ENCODE data around the gene MORC3. TPM values are rescaled to one million over a fixed set of nuclear protein-coding genes. Genes with fewer than 3 reads are reported as not detected.

MORC3 gene
- total RNA-seq, 4 donors from 2014 or later, result 36.4 to 71.1 (median 48.9) TPM

GRCh38 chr21:36322083-36322424 is 2.1 kb downstream of the MORC3 start:
- TF ChIP-seq CTCF (IDR thresholded peaks at IDR 0.05; ENCODE audit: low read depth), result no peak

- no peak for TF ChIP-seq CTCF (IDR thresholded peaks at IDR 0.05; ENCODE audit: low read depth)
Measured at GRCh38 chr21:36323032-36323431, 3.0 kb downstream of the MORC3 start.

- TF ChIP-seq CTCF (IDR thresholded peaks at IDR 0.05; ENCODE audit: low read depth), result no peak
Measured at GRCh38 chr21:36325373-36326010, 5.5 kb downstream of the MORC3 start.

- TF ChIP-seq CTCF (IDR thresholded peaks at IDR 0.05; ENCODE audit: low read depth), result no peak
Measured at GRCh38 chr21:36330904-36331303, 10.9 kb downstream of the MORC3 start.

- TF ChIP-seq CTCF (IDR thresholded peaks at IDR 0.05; ENCODE audit: low read depth), result no peak
Measured at GRCh38 chr21:36337099-36337509, 17.1 kb downstream of the MORC3 start.

- TF ChIP-seq CTCF (IDR thresholded peaks at IDR 0.05; ENCODE audit: low read depth), result no peak
Measured at GRCh38 chr21:36338975-36339374, 19.0 kb downstream of the MORC3 start.

GRCh38 chr21:36344931-36345330 is 24.9 kb downstream of the MORC3 start:
- TF ChIP-seq CTCF (IDR thresholded peaks at IDR 0.05; ENCODE audit: low read depth), result no peak

Measured in subcutaneous adipose tissue (tissue), 4 donors.